HCT116 (cell line): Measurements from ENCODE around the gene TBL1X. TPM values are rescaled to one million over a fixed set of nuclear protein-coding genes. Genes with fewer than 3 reads are reported as not detected.

Experiments used
- ATAC-seq: fragments of 200-7000 bp; cut with Tn5 transposase; 2 replicates; pipeline ENCODE4 v1.9.1; 2020; ENCODE audit warnings: mild to moderate bottlenecking, moderate library complexity
- BruUV-seq: library from RNA; stranded (reverse); fragments of 400-500 nt; replicated peaks from 2 replicates; lab custom pipeline; 2021; lab: Mats Ljungman, UMichigan
- CTCF ChIA-PET: fragments of 300-600 bp; sonication (Branson Sonifier 250); formaldehyde crosslinking; loops from one replicate; lab custom pipeline; 2021; ENCODE audit warnings: antibody characterized with exemption; lab: Charles Lee
- POLR2A ChIA-PET: fragments of 300-600, 350-600 bp; sonication (Branson Sonifier 250); formaldehyde crosslinking; loops from one replicate; lab custom pipeline; 2021; ENCODE audit warnings: antibody characterized with exemption; lab: Charles Lee
- RAD21 ChIA-PET, 2 experiments: fragments of 300-600 bp; sonication (Branson Sonifier 250); formaldehyde crosslinking; loops; one replicate each; lab custom pipeline; 2023; ENCODE audit warnings: low total read pairs in 2 of 2; ENCODE audit not compliant: uncharacterized antibody in 2 of 2, unreplicated experiment in 2 of 2, low non-redundant PET in 1 of 2; lab: Charles Lee
- DNase-seq: peaks from one replicate; pipeline ENCODE4 v3.0.0-alpha.2; 2010; ENCODE audit warnings: low read depth, low spot score
- H2AFZ ChIP-seq: fragments of 200-600 bp; shearing (Covaris generic), sonication (generic); 2 replicates; pipeline ENCODE4 v1.6.1; 2017; ENCODE audit warnings: low read depth, mixed run types, mixed read lengths, antibody characterized with exemption, low read length; ENCODE audit not compliant: poor library complexity, severe bottlenecking
- H3K27ac ChIP-seq: 2 replicates; pipeline ENCODE4 v1.5.1; 2012; ENCODE audit warnings: low read depth, low read length
- H3K27me3 ChIP-seq: fragments of 200-600 bp; sonication (generic); 2 replicates; pipeline ENCODE4 v1.6.1; 2016; ENCODE audit warnings: mixed run types, low read length, mixed read lengths; ENCODE audit not compliant: insufficient read depth
- H3K36me3 ChIP-seq, 2 experiments: fragments of 200-500 bp in 1 of 2; fragments of 200-600 bp in 1 of 2; sonication (Bioruptor generic) in 1 of 2; sonication (generic) in 1 of 2; 2 replicates each; pipeline versions ENCODE4 v1.5.1 to v1.6.1; 2014 to 2016; ENCODE audit warnings: low read length in 2 of 2, inconsistent platforms in 1 of 2, mixed read lengths in 1 of 2, mixed run types in 1 of 2; ENCODE audit not compliant: insufficient read depth in 2 of 2, control insufficient read depth in 1 of 2
- H3K4me1 ChIP-seq, 2 experiments: fragments of 200-600 bp in 1 of 2; sonication (generic) in 1 of 2; 2 replicates each; pipeline versions ENCODE4 v1.5.1 to v1.6.1; 2012 to 2017; ENCODE audit warnings: low read length in 2 of 2, inconsistent platforms in 1 of 2, mild to moderate bottlenecking in 1 of 2, mixed read lengths in 1 of 2, mixed run types in 1 of 2, moderate library complexity in 1 of 2; ENCODE audit not compliant: insufficient read depth in 2 of 2, control insufficient read depth in 1 of 2
- H3K4me2 ChIP-seq: fragments of 200-600 bp; sonication (generic); 2 replicates; pipeline ENCODE4 v1.6.1; 2017; ENCODE audit warnings: mixed run types, low read length, mixed read lengths
- H3K4me3 ChIP-seq, 2 experiments: fragments of 200-600 bp in 1 of 2; sonication (generic) in 1 of 2; replicated peaks in 1 of 2; 2 replicates each; pipeline ENCODE4 v1.5.1; 2011 to 2016; ENCODE audit warnings: low read length in 2 of 2, control low read depth in 1 of 2, low read depth in 1 of 2, mild to moderate bottlenecking in 1 of 2, mixed read lengths in 1 of 2, mixed run types in 1 of 2
- H3K79me2 ChIP-seq: fragments of 200-600 bp; sonication (generic); 2 replicates; pipeline ENCODE4 v1.6.1; 2017; ENCODE audit warnings: mild to moderate bottlenecking, mixed run types, low read length, moderate library complexity, mixed read lengths; ENCODE audit not compliant: insufficient read depth
- H3K9ac ChIP-seq: fragments of 200-600 bp; sonication (generic); 2 replicates; pipeline ENCODE4 v1.6.1; 2016; ENCODE audit warnings: low read length, mixed read lengths
- H3K9me2 ChIP-seq: fragments of 200-600 bp; sonication (generic), shearing (Covaris generic); 2 replicates; pipeline ENCODE4 v1.6.1; 2017; ENCODE audit warnings: mixed run types, mild to moderate bottlenecking, moderate library complexity; ENCODE audit not compliant: insufficient read depth
- H3K9me3 ChIP-seq, 2 experiments: fragments of 200-500 bp in 1 of 2; fragments of 200-600 bp in 1 of 2; sonication (Bioruptor generic) in 1 of 2; sonication (generic) in 1 of 2; 2 replicates each; pipeline ENCODE4 v1.6.1; 2014 to 2017; ENCODE audit warnings: low read length in 2 of 2, mixed read lengths in 2 of 2, inconsistent platforms in 1 of 2, low read depth in 1 of 2, mild to moderate bottlenecking in 1 of 2, mixed run types in 1 of 2, moderate library complexity in 1 of 2; ENCODE audit not compliant: control insufficient read depth in 1 of 2, insufficient read depth in 1 of 2
- H4K20me1 ChIP-seq: fragments of 200-600 bp; sonication (generic), shearing (Covaris generic); 2 replicates; pipeline ENCODE4 v1.6.1; 2017; ENCODE audit warnings: mixed run types, mild to moderate bottlenecking, moderate library complexity; ENCODE audit not compliant: insufficient read depth
- CEBPB ChIP-seq: IDR thresholded peaks from 2 replicates; pipeline ENCODE4 v1.6.1; 2012; ENCODE audit warnings: low read depth
- EGR1 ChIP-seq: IDR thresholded peaks from 2 replicates; pipeline ENCODE4 v1.6.1; 2012; ENCODE audit warnings: low read depth
- ELF1 ChIP-seq: IDR thresholded peaks from 2 replicates; pipeline ENCODE4 v1.6.1; 2012; ENCODE audit warnings: low read depth, borderline replicate concordance
- POLR2A ChIP-seq: IDR thresholded peaks from 2 replicates; pipeline ENCODE4 v1.7.0; 2011; ENCODE audit warnings: borderline replicate concordance; ENCODE audit not compliant: insufficient read depth, insufficient read length; ENCODE audit errors: extremely low read depth
- POLR2AphosphoS5 ChIP-seq: IDR thresholded peaks from 2 replicates; pipeline ENCODE4 v1.6.1; 2011; ENCODE audit warnings: mild to moderate bottlenecking, low read depth, low read length, moderate library complexity
- SRF ChIP-seq: IDR thresholded peaks from 2 replicates; pipeline ENCODE4 v1.6.1; 2012; ENCODE audit warnings: low read depth
- ZFX ChIP-seq: fragments of 450-650 bp; IDR thresholded peaks from 2 replicates; pipeline ENCODE4 v1.6.1; 2017
- intact Hi-C: fragments of 100-400 bp; cut with micrococcal nuclease; formaldehyde crosslinking; loops from 2 replicates; pipeline ENCODE4 v1.10.0; 2022
- total RNA-seq: library from RNA; stranded (reverse); gene quantifications from one replicate; pipeline ENCODE4 v1.2.1, GENCODE V29; 2021; ENCODE audit not compliant: unreplicated experiment
- TF ChIP-seq, protein P1 (sequence below): IDR thresholded peaks from 2 replicates; pipeline ENCODE4 v1.6.1; 2012
- TF ChIP-seq, protein P2 (sequence below), 3 experiments: fragments of 200-600 bp in 1 of 3; sonication (generic) in 1 of 3; IDR thresholded peaks in 2 of 3; conservative IDR thresholded peaks in 1 of 3; 2 replicates each; pipeline ENCODE4 v1.5.1; 2012 to 2017; ENCODE audit warnings: low read depth in 2 of 3, low read length in 2 of 3, antibody characterized with exemption in 1 of 3, borderline replicate concordance in 1 of 3, control low read depth in 1 of 3, mild to moderate bottlenecking in 1 of 3, mixed read lengths in 1 of 3, mixed run types in 1 of 3, moderate library complexity in 1 of 3; ENCODE audit not compliant: insufficient read depth in 1 of 3
- TF ChIP-seq, protein P3 (sequence below): IDR thresholded peaks from 2 replicates; pipeline ENCODE4 v1.6.1; 2012; ENCODE audit warnings: low read depth

The TBL1X gene
- total RNA-seq, 1 experiment from 2014 or later, result 37.8 TPM

DNA sequence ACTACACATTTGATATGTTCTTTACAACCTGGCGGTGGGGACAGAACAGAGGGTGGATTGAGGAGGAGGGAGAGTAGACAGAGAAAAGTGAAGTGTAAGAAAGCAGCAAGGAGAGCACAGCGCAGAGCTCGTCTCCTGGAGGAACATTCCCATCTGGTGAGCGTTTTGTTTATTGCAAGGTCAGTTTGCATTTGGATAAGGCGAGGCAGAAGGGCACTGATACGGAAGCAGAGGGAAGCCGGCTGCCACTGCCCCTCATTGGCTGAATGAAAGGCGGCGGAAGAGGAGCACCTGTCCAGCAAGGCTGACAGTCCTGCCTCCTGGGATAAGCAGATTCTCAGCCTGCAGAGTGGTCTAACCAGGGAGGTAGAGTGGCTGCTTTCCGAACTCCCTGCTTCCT is 217.6 kb downstream of the TBL1X start:
- no peaks in the 10 kb centered on the region for H3K4me1 ChIP-seq
- H3K4me3 ChIP-seq, result no peak overlapping the region
- no peak for DNase-seq
- ChIA-PET CTCF (no interaction called here), RAD21 (no interaction called here), POLR2A (no interaction called here)
- no peaks in the 10 kb centered on the region for H4K20me1 ChIP-seq
- intact Hi-C loops, result no loop called here
- H3K36me3 ChIP-seq, result no peaks in the 10 kb centered on the region
- BruUV-seq, result no TSS peak
- H2AFZ ChIP-seq, result no peak overlapping the region
- no peaks in the 10 kb centered on the region for H3K9me3 ChIP-seq
- no peak overlapping the region for H3K4me2 ChIP-seq
- no peak overlapping the region for H3K27ac ChIP-seq
- TF ChIP-seq, protein P1, sequence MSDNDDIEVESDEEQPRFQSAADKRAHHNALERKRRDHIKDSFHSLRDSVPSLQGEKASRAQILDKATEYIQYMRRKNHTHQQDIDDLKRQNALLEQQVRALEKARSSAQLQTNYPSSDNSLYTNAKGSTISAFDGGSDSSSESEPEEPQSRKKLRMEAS, result no peak
- TF ChIP-seq SRF, result no peak
- TF ChIP-seq ELF1, result no peak
- TF ChIP-seq, protein P2, sequence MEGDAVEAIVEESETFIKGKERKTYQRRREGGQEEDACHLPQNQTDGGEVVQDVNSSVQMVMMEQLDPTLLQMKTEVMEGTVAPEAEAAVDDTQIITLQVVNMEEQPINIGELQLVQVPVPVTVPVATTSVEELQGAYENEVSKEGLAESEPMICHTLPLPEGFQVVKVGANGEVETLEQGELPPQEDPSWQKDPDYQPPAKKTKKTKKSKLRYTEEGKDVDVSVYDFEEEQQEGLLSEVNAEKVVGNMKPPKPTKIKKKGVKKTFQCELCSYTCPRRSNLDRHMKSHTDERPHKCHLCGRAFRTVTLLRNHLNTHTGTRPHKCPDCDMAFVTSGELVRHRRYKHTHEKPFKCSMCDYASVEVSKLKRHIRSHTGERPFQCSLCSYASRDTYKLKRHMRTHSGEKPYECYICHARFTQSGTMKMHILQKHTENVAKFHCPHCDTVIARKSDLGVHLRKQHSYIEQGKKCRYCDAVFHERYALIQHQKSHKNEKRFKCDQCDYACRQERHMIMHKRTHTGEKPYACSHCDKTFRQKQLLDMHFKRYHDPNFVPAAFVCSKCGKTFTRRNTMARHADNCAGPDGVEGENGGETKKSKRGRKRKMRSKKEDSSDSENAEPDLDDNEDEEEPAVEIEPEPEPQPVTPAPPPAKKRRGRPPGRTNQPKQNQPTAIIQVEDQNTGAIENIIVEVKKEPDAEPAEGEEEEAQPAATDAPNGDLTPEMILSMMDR (IDR thresholded peaks at IDR 0.05 in 2 of 3, conservative IDR thresholded peaks at IDR 0.05 in 1 of 3; ENCODE audit: borderline replicate concordance in 1 of 3, insufficient read depth in 1 of 3, low read depth in 2 of 3, low read length in 2 of 3), result no peak
- no peak for TF ChIP-seq ZFX
- no peak for TF ChIP-seq POLR2AphosphoS5
- TF ChIP-seq, protein P3, sequence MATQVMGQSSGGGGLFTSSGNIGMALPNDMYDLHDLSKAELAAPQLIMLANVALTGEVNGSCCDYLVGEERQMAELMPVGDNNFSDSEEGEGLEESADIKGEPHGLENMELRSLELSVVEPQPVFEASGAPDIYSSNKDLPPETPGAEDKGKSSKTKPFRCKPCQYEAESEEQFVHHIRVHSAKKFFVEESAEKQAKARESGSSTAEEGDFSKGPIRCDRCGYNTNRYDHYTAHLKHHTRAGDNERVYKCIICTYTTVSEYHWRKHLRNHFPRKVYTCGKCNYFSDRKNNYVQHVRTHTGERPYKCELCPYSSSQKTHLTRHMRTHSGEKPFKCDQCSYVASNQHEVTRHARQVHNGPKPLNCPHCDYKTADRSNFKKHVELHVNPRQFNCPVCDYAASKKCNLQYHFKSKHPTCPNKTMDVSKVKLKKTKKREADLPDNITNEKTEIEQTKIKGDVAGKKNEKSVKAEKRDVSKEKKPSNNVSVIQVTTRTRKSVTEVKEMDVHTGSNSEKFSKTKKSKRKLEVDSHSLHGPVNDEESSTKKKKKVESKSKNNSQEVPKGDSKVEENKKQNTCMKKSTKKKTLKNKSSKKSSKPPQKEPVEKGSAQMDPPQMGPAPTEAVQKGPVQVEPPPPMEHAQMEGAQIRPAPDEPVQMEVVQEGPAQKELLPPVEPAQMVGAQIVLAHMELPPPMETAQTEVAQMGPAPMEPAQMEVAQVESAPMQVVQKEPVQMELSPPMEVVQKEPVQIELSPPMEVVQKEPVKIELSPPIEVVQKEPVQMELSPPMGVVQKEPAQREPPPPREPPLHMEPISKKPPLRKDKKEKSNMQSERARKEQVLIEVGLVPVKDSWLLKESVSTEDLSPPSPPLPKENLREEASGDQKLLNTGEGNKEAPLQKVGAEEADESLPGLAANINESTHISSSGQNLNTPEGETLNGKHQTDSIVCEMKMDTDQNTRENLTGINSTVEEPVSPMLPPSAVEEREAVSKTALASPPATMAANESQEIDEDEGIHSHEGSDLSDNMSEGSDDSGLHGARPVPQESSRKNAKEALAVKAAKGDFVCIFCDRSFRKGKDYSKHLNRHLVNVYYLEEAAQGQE, result no peak
- TF ChIP-seq EGR1, result no peak
- TF ChIP-seq POLR2A, result no peak
- TF ChIP-seq CEBPB, result no peak
- TF ChIP-seq, all 23 proteins: peak for 0
- Histone ChIP-seq H3K79me2 (no peaks in the 10 kb centered on the region), H3K9ac (no peak overlapping the region), H3K9me2 (no peaks in the 10 kb centered on the region), H3K27me3 (no peaks in the 10 kb centered on the region)
- no peak for ATAC-seq
